CD8-positive, alpha-beta memory T cell (primary cell): ENCODE measurements around the gene DNAJB1. TPM values are rescaled to one million over a fixed set of nuclear protein-coding genes. Genes with fewer than 3 reads are reported as not detected.

Experiments
- CTCF ChIA-PET: fragments of 350-600 bp; sonication (Branson Sonifier 250); formaldehyde crosslinking; loops from one replicate; lab custom pipeline; 2021; ENCODE audit warnings: antibody characterized with exemption; lab: Charles Lee
- POLR2A ChIA-PET: fragments of 350-600 bp; sonication (Branson Sonifier 250); formaldehyde crosslinking; loops from one replicate; lab custom pipeline; 2021; ENCODE audit warnings: antibody characterized with exemption; lab: Charles Lee
- DNase-seq, 5 donors: peaks; one replicate each; pipeline versions ENCODE4 v3.0.0 to v3.0.0-alpha.2; 2020 to 2022; ENCODE audit warnings: mixed read lengths in 1 of 5
- H3K27ac ChIP-seq: one replicate; pipeline ENCODE4 v1.7.0; 2013; ENCODE audit warnings: low read depth, mild to moderate bottlenecking, low read length, moderate library complexity
- H3K27me3 ChIP-seq: 2 replicates; pipeline ENCODE4 v1.7.0; 2013; ENCODE audit warnings: low read length, mild to moderate bottlenecking; ENCODE audit not compliant: insufficient read depth, poor library complexity, severe bottlenecking
- H3K36me3 ChIP-seq: 2 replicates; pipeline ENCODE4 v1.7.0; 2013; ENCODE audit warnings: mild to moderate bottlenecking, low read length, moderate library complexity; ENCODE audit not compliant: insufficient read depth
- H3K4me1 ChIP-seq: 2 replicates; pipeline ENCODE4 v1.7.0; 2013; ENCODE audit warnings: mild to moderate bottlenecking, low read length, moderate library complexity; ENCODE audit not compliant: insufficient read depth
- H3K4me3 ChIP-seq: 2 replicates; pipeline ENCODE4 v1.7.0; 2013; ENCODE audit warnings: mild to moderate bottlenecking, low read length
- H3K9me3 ChIP-seq: 2 replicates; pipeline ENCODE4 v1.7.0; 2013; ENCODE audit warnings: mild to moderate bottlenecking, low read length
- H3K27ac Mint-ChIP-seq, 8 donors: one replicate each; pipeline ENCODE4 v1.8.0; 2020 to 2021; ENCODE audit warnings: mixed read lengths in 8 of 8, mild to moderate bottlenecking in 6 of 8, inconsistent platforms in 3 of 8, moderate library complexity in 3 of 8
- H3K27me3 Mint-ChIP-seq, 2 donors: one replicate each; pipeline ENCODE4 v1.8.0; 2020 to 2021; ENCODE audit warnings: mixed read lengths in 2 of 2, mild to moderate bottlenecking in 1 of 2, moderate library complexity in 1 of 2
- H3K36me3 Mint-ChIP-seq, 3 donors: one replicate each; pipeline ENCODE4 v1.8.0; 2020 to 2021; ENCODE audit warnings: mixed read lengths in 3 of 3, inconsistent platforms in 1 of 3, mild to moderate bottlenecking in 1 of 3
- H3K4me1 Mint-ChIP-seq, 3 donors: one replicate each; pipeline ENCODE4 v1.8.0; 2020 to 2021; ENCODE audit warnings: mixed read lengths in 3 of 3, inconsistent platforms in 1 of 3, mild to moderate bottlenecking in 1 of 3
- H3K4me3 Mint-ChIP-seq, 7 donors: one replicate each; pipeline ENCODE4 v1.8.0; 2020 to 2021; ENCODE audit warnings: mixed read lengths in 7 of 7, mild to moderate bottlenecking in 6 of 7, moderate library complexity in 4 of 7, inconsistent platforms in 2 of 7
- H3K9me3 Mint-ChIP-seq, 5 donors: one replicate each; pipeline ENCODE4 v1.8.0; 2020 to 2022; ENCODE audit warnings: mixed read lengths in 5 of 5, mild to moderate bottlenecking in 3 of 5, moderate library complexity in 2 of 5, inconsistent platforms in 1 of 5
- polyA plus RNA-seq: library from polyadenylated mRNA; unstranded; fragments of 300-500 nt; fragmentation: Illumina TruSeq; gene quantifications from one replicate; pipeline ENCODE4 v1.2.3, GENCODE V29; 2021
- total RNA-seq, 2 experiments: library from RNA; stranded (reverse); gene quantifications; one replicate each; pipeline ENCODE4 v1.2.3, GENCODE V29; 2021

Gene DNAJB1
- total and polyA plus RNA-seq, 3 experiments from 2014 or later = 98.6 to 385 (median 103) TPM

DNA sequence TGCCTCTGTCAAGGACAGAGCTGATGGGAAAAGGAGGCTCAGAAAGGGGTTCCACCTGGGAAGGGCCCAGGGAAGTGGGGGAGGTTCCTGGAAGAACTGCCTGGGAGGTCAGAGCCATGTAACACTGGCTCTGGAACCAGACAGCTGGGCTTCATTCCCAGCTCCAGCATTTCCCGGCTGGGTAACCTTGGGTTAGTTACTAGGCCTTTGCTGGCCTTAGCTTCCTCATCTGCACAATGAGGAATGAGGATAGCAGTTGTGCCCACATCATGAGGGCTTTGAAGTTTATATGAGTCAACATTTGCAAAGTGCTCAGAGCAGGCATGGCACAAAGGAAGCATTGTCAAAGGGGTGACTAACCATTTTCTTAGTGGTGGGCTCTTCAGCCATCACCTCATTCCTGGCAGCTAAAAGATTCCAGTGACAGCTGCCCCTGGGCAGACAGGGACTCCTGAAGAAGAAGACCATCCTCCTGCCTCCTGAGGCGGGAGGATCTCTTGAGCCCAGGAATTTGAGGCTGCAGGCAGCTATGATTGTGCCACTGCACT is 1.7 kb upstream of the DNAJB1 start:
- Histone ChIP-seq H3K27me3 (no peaks in the 10 kb centered on the region), H3K9me3 (no peaks in the 10 kb centered on the region), H3K27ac (peak overlapping the region; percentile 92), H3K4me3 (peak overlapping the region; percentile 15), H3K4me1 (peaks cover 80% of the 10 kb centered on the region), H3K36me3 (peaks cover 24% of the 10 kb centered on the region)
- ChIA-PET POLR2A (interaction anchor here (0.6 to 9.7 kb wide), 3 partner anchors 14 to 1838 kb away, joined by 3 to 175 read pairs (median 11); no protein-coding TSS in a partner anchor), CTCF (interaction anchor here (1.4 to 6.2 kb wide), 2 partner anchors 10 to 14 kb away, joined by 5 to 65 read pairs; no protein-coding TSS in a partner anchor)
- Mint-ChIP-seq H3K36me3 (peaks cover 13 to 31% (median 20%) of the 10 kb centered on the region in 3 donors), H3K4me1 (peaks cover 67 to 72% (median 71%) of the 10 kb centered on the region in 3 donors), H3K27me3 (peaks cover 0 to 13% of the 10 kb centered on the region in 2 donors), H3K27ac (peak overlapping the region; percentile 83 to 98 (median 96)), H3K4me3 (peak overlapping the region in 6 of 7 donors; percentile 39 to 94 (median 70)), H3K9me3 (no peaks in the 10 kb centered on the region)
- DNase-seq = no peak

DNA sequence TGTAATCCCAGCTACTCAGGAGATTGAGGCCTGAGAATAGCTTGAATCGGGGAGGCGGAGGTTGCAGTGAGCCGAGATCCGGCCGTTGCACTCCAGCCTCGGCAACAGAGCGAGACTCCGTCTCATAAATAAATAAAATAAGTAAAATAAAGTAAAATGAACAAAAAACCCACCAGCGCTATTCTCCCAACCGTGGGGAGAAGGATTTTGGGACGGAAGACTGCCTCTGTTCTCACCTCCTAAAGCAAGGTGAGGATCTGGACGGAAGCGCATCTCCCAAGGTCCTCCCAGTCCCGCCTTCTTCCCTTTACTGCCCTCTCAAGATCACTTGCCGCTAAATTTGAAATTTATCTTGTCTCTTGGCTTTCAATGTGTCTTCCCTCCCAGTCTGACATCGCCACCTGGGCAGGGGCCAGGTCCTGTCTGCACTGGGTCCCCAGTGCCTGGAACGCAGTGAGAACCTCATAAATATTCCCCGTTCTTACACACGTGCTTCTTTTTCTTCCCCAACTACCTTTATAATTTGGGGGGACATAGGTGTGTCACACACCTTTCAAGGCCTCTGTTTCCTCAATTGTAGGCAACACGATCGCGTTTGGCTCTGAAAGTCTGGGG is 1.2 kb upstream of the DNAJB1 start:
- Histone ChIP-seq H3K27ac (peak overlapping the region; percentile 92), H3K36me3 (peaks cover 30% of the 10 kb centered on the region), H3K27me3 (no peaks in the 10 kb centered on the region), H3K4me1 (peaks cover 84% of the 10 kb centered on the region), H3K9me3 (no peaks in the 10 kb centered on the region), H3K4me3 (peak overlapping the region; percentile 51)
- H3K4me3 Mint-ChIP-seq = peak overlapping the region; percentile 71 to 98 (median 96)
- H3K27me3 Mint-ChIP-seq = peaks cover 0 to 13% of the 10 kb centered on the region in 2 donors
- peaks cover 17 to 37% (median 25%) of the 10 kb centered on the region in 3 donors for H3K36me3 Mint-ChIP-seq
- no peak for DNase-seq
- POLR2A ChIA-PET = interaction anchor here (0.6 to 9.7 kb wide), 5 partner anchors 11 to 1837 kb away, joined by 3 to 175 read pairs (median 11); partner anchors contain the start of gene TECR
- CTCF ChIA-PET = interaction anchor here (1.4 to 6.2 kb wide), 4 partner anchors 9 to 37 kb away, joined by 3 to 65 read pairs (median 10); no protein-coding TSS in a partner anchor
- peak overlapping the region; percentile 83 to 98 (median 96) for H3K27ac Mint-ChIP-seq
- peaks cover 72 to 78% (median 77%) of the 10 kb centered on the region in 3 donors for H3K4me1 Mint-ChIP-seq
- H3K9me3 Mint-ChIP-seq = no peaks in the 10 kb centered on the region

DNA sequence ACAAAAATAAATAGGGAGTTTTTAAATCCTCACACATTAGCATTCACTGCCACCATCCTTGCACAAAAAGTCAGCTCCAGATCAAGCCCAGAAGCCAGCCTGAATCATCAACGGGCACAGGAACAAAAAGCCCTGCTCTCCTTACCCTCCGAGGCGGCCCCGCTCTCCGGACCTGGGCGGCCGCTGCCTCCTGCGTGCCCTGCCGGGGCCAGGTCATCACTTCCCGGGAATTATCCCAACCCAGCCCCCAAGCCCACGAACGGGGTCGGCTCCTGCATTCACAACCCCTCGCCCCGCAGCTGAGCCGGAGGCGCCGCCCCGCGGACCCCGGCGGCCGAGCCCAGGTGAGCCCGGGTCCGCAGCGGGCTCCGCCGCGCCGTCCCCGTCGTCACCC is 754 bp downstream of the DNAJB1 start:
- peak overlapping the region; percentile 81 to 97 (median 94) for H3K27ac Mint-ChIP-seq
- POLR2A ChIA-PET = interaction anchor here (0.6 to 9.7 kb wide), 10 partner anchors 8 to 84 kb away, joined by 3 to 175 read pairs (median 8); partner anchors contain the start of genes GIPC1, NDUFB7 and TECR

DNA sequence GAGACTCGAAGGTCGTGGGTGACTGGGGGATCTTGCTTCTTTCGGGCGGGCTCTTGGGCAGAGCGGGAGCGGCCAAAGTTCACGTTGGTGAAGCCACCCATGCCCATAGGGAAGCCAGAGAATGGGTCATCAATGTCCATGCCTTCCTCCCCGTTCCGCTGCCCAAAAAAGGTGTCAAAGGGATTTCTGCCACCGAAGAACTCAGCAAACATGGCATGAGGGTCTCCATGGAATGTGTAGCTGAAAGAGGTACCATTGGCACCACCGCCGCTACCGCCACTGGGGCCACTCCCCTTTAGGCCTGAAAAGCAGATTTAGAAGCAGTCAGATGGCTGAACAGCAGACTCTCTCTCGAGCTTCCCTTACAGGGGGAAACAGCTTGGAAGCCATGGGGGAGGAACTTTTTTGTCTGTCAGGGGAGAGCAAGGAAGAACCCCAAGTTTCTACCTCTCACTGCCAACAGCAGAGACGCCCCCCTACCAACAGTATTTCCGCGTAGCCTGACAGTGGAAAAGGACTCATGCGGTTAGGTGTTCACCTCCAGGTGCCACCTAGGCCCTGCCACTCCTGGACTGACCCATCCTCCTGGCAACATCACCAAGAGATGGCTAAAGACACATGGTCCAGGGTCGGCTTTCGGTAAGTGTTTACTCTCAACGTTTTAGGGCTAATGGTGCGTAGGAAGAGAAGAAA is 1.3 kb downstream of the DNAJB1 start:
- H3K36me3 Mint-ChIP-seq = peaks cover 17 to 48% (median 25%) of the 10 kb centered on the region in 3 donors
- peaks cover 72% of the 10 kb centered on the region for H3K4me1 ChIP-seq
- H3K9me3 ChIP-seq = no peaks in the 10 kb centered on the region
- POLR2A ChIA-PET = interaction anchor here (0.5 to 9.7 kb wide), 10 partner anchors 7 to 630 kb away, joined by 3 to 175 read pairs (median 8); partner anchors contain the start of genes GIPC1, NDUFB7 and TECR
- CTCF ChIA-PET = interaction anchor here (0.8 to 6.2 kb wide), 7 partner anchors 11 to 380 kb away, joined by 3 to 65 read pairs (median 5); no protein-coding TSS in a partner anchor
- DNase-seq = peak in 3 of 5 donors; percentile 24 to 56 (median 42)
- peak overlapping the region; percentile 93 to 98 (median 95) for H3K4me3 Mint-ChIP-seq
- H3K27me3 Mint-ChIP-seq = peaks cover 0 to 15% of the 10 kb centered on the region in 2 donors
- H3K4me1 Mint-ChIP-seq = peaks cover 60 to 62% (median 61%) of the 10 kb centered on the region in 3 donors
- H3K4me3 ChIP-seq = peak overlapping the region; percentile 98
- peaks cover 35% of the 10 kb centered on the region for H3K36me3 ChIP-seq
- no peaks in the 10 kb centered on the region for H3K27me3 ChIP-seq
- H3K9me3 Mint-ChIP-seq = no peaks in the 10 kb centered on the region
- H3K27ac ChIP-seq = peak overlapping the region; percentile 98
- peak overlapping the region; percentile 81 to 97 (median 94) for H3K27ac Mint-ChIP-seq

More for the DNA sequence above, 754 bp downstream of the DNAJB1 start:
- Histone ChIP-seq H3K9me3 (no peaks in the 10 kb centered on the region), H3K27me3 (no peaks in the 10 kb centered on the region), H3K4me3 (peak overlapping the region; percentile 98), H3K27ac (peak overlapping the region; percentile 98), H3K4me1 (peaks cover 77% of the 10 kb centered on the region), H3K36me3 (peaks cover 35% of the 10 kb centered on the region)
- DNase-seq = no peak
- H3K27me3 Mint-ChIP-seq = peaks cover 0 to 13% of the 10 kb centered on the region in 2 donors
- H3K4me3 Mint-ChIP-seq = peak overlapping the region; percentile 93 to 98 (median 95)
- H3K36me3 Mint-ChIP-seq = peaks cover 17 to 50% (median 25%) of the 10 kb centered on the region in 3 donors
- peaks cover 66 to 68% (median 67%) of the 10 kb centered on the region in 3 donors for H3K4me1 Mint-ChIP-seq
- CTCF ChIA-PET = interaction anchor here (1.2 to 6.2 kb wide), 6 partner anchors 11 to 381 kb away, joined by 3 to 65 read pairs (median 6); no protein-coding TSS in a partner anchor
- no peaks in the 10 kb centered on the region for H3K9me3 Mint-ChIP-seq

DNA sequence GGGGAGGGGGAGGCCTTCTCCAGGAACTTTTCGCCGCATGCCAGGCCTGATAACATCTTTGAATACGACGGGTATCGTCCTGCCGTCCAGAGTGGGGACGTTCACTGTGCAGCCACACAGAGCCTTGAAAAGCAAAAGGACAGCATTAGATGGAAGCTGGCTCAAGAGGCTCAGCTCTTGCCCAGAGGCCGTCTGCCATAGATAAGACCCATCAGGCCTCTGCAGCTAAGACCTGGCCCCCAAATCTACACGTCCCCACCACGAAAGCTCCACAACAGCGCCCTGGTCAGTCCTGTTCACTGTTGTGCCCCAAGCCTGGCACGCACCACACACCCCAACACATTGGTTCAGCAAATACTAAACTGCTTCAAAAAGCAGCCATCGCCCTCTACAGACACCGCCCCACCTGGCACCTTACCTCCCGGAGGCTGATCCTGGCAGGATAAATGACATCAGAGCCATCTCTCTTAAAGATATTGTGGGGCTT is 2.1 kb downstream of the DNAJB1 start:
- H3K9me3 Mint-ChIP-seq = no peaks in the 10 kb centered on the region
- H3K9me3 ChIP-seq = no peaks in the 10 kb centered on the region
- H3K36me3 Mint-ChIP-seq = peaks cover 17 to 49% (median 25%) of the 10 kb centered on the region in 3 donors
- peaks cover 55 to 59% (median 56%) of the 10 kb centered on the region in 3 donors for H3K4me1 Mint-ChIP-seq
- H3K27me3 Mint-ChIP-seq = peaks cover 0 to 15% of the 10 kb centered on the region in 2 donors
- CTCF ChIA-PET = interaction anchor here (0.7 to 6.2 kb wide), 7 partner anchors 9 to 379 kb away, joined by 3 to 65 read pairs (median 5); partner anchors contain the start of gene ASF1B
- no peak for DNase-seq
- peak overlapping the region; percentile 98 for H3K4me3 ChIP-seq
- peaks cover 64% of the 10 kb centered on the region for H3K4me1 ChIP-seq
- peak overlapping the region; percentile 93 to 98 (median 95) for H3K4me3 Mint-ChIP-seq
- peaks cover 35% of the 10 kb centered on the region for H3K36me3 ChIP-seq
- no peaks in the 10 kb centered on the region for H3K27me3 ChIP-seq
- peak overlapping the region; percentile 81 to 97 (median 94) for H3K27ac Mint-ChIP-seq
- peak overlapping the region; percentile 98 for H3K27ac ChIP-seq
- POLR2A ChIA-PET = interaction anchor here (0.5 to 9.7 kb wide), 5 partner anchors 10 to 629 kb away, joined by 4 to 175 read pairs (median 4); partner anchors contain the start of gene TECR

DNA sequence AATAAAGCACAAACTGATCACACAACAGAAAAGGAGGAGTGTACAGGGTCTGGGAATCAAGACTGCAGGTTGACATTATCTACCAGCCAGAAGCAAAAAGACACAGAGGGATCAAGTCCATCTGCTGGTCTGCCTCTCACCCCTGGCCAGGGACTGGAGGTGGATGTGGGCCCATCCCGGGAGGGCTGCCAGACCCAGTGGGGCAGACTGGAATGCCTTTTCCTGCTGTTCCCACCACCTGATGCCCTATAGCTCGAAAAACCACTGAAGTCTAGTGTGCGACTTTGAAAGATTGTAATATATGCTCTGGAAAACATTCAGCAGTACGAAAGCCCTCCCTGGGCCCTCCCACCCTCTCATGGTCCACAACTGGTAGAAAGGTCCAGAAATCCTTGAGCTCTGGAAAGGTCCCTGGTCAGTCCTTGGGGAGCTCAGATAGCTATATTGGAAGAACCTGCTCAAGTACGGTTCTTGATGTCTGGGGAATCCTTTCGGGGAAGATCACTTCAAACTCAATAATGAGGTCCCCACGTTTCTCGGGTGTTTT is 2.6 kb downstream of the DNAJB1 start:
- no peaks in the 10 kb centered on the region for H3K27me3 ChIP-seq
- H3K36me3 ChIP-seq = peaks cover 35% of the 10 kb centered on the region
- Mint-ChIP-seq H3K36me3 (peaks cover 17 to 49% (median 25%) of the 10 kb centered on the region in 3 donors), H3K27ac (peak overlapping the region; percentile 54 to 97 (median 93)), H3K4me3 (peak overlapping the region; percentile 93 to 98 (median 95)), H3K27me3 (peaks cover 0 to 15% of the 10 kb centered on the region in 2 donors), H3K9me3 (no peaks in the 10 kb centered on the region), H3K4me1 (peaks cover 55 to 61% (median 56%) of the 10 kb centered on the region in 3 donors)
- no peaks in the 10 kb centered on the region for H3K9me3 ChIP-seq
- CTCF ChIA-PET = interaction anchor here (0.7 to 6.2 kb wide), 5 partner anchors 9 to 379 kb away, joined by 3 to 65 read pairs (median 3); partner anchors contain the start of gene ASF1B
- H3K27ac ChIP-seq = peak overlapping the region; percentile 98
- DNase-seq = no peak
- peaks cover 60% of the 10 kb centered on the region for H3K4me1 ChIP-seq
- peak overlapping the region; percentile 98 for H3K4me3 ChIP-seq
- POLR2A ChIA-PET = interaction anchor here (0.6 to 9.7 kb wide), 2 partner anchors 10 to 20 kb away, joined by 4 to 175 read pairs; no protein-coding TSS in a partner anchor
